ENCODE data around the gene DNM2.

GRCh38 chr19:10876459-10877240 lies 158.8 kb downstream of the DNM2 start:
- TF ChIP-seq POLR2A (IDR thresholded peaks at IDR 0.05; ENCODE audit: low read depth, low read length): no peak; the same call in 1 of the 2 replicates
- 0 out of 2 replicates have a peak, but pooled peaks have one; percentile 0 for TF ChIP-seq POLR2AphosphoS5 (IDR thresholded peaks at IDR 0.05; ENCODE audit: low read depth, low read length)

Data from GM12892 (cell line).